ENCODE data around the gene CSRNP3. TPM values are rescaled to one million over a fixed set of nuclear protein-coding genes. Genes with fewer than 3 reads are reported as not detected.

CSRNP3 gene
- polyA plus RNA-seq, 1 experiment: 0.25 TPM

DNA sequence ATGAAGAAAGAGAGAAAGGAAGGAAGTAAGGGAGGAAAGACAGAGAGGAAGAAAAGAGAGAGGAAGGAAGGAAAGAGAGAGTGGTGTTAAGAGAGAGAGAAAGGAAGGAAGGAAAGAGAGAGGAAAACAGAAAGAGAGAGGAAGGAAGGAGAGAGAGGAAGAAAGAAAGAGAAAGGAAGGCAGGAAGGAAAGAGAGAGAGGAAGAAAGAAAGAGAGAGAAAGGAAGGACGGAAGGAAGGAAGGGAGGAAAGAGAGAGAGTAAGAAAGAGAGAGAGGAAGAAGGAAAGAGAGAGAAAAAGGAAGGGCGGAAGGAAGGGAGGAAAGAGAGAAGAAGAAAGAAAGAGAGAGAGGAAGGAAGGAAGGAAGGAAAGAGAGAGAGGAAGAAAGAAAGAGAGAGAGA lies 197.1 kb downstream of the CSRNP3 start:
- H3K27ac ChIP-seq (ENCODE audit: low read depth, low read length): no peak overlapping the region

DNA sequence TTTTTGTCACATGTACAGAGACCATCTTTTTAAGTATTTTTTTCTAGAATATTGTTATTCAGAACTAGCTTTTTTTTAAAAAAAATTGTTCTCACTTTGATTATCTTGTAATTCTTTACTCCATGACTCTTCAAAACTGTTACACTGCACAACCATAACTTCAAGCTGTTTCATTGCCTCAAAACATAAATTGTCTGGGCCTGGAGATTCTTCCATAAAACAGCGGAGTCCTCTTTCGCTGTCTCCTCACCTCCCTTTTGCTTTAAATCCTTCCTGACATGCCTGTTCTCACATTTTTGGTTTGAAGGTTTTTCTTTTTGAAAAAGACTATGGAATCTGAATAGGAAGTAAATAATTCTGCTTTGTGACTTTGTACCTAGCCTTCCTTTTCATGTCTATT lies 197.9 kb downstream of the CSRNP3 start:
- CTCF ChIA-PET: no interaction called here
- Histone ChIP-seq H3K9me3 (ENCODE audit: control insufficient read depth, insufficient read depth, low read length) (no peaks in the 10 kb centered on the region), H3K27ac (ENCODE audit: low read depth, low read length) (no peak overlapping the region), H3K27me3 (ENCODE audit: control insufficient read depth, insufficient read depth, low read length) (no peaks in the 10 kb centered on the region), H3K4me3 (ENCODE audit: low read depth, low read length) (no peak overlapping the region)
- POLR2A ChIA-PET: no interaction called here
- TF ChIP-seq CTCF (IDR thresholded peaks at IDR 0.05; ENCODE audit: low read depth, low read length): no peak
- DNase-seq (ENCODE audit: low read depth, low spot score): no peak

More for the DNA sequence above, 197.1 kb downstream of the CSRNP3 start:
- H3K27me3 ChIP-seq (ENCODE audit: control insufficient read depth, insufficient read depth, low read length): no peaks in the 10 kb centered on the region
- DNase-seq (ENCODE audit: low read depth, low spot score): no peak
- no peaks in the 10 kb centered on the region for H3K9me3 ChIP-seq (ENCODE audit: control insufficient read depth, insufficient read depth, low read length)
- TF ChIP-seq CTCF (IDR thresholded peaks at IDR 0.05; ENCODE audit: low read depth, low read length): no peak
- ChIA-PET POLR2A (no interaction called here), CTCF (no interaction called here)
- no peak overlapping the region for H3K4me3 ChIP-seq (ENCODE audit: low read depth, low read length)

DNA sequence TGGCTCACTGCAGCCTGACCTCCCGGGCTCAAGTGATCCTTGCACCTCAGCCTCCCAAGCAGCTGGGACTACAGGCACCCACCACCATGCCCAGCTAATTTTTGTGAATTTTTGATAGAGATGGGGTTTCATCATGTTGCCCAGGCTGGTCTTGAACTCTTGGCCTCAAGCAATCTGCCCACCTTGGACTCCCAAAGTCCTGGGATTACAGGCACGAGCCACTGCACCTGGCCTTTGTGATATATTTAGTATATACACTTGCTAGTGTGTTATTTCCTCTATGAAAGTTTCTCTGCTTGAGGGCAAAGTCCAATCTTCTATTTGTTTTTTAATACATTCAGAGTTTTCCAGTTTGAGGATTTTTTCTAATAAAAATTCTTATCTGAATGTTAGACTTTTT lies 205.3 kb downstream of the CSRNP3 start:
- H3K4me3 ChIP-seq (ENCODE audit: low read depth, low read length): no peak overlapping the region
- no peaks in the 10 kb centered on the region for H3K27me3 ChIP-seq (ENCODE audit: control insufficient read depth, insufficient read depth, low read length)
- ChIA-PET CTCF (no interaction called here), POLR2A (no interaction called here)
- DNase-seq (ENCODE audit: low read depth, low spot score): no peak
- H3K9me3 ChIP-seq (ENCODE audit: control insufficient read depth, insufficient read depth, low read length): no peaks in the 10 kb centered on the region
- no peak overlapping the region for H3K27ac ChIP-seq (ENCODE audit: low read depth, low read length)
- TF ChIP-seq CTCF (IDR thresholded peaks at IDR 0.05; ENCODE audit: low read depth, low read length): no peak

GRCh38 chr2:165675551-165675968 lies 206.1 kb downstream of the CSRNP3 start:
- Histone ChIP-seq H3K27ac (ENCODE audit: low read depth, low read length) (no peak overlapping the region), H3K9me3 (ENCODE audit: control insufficient read depth, insufficient read depth, low read length) (no peaks in the 10 kb centered on the region), H3K27me3 (ENCODE audit: control insufficient read depth, insufficient read depth, low read length) (no peaks in the 10 kb centered on the region), H3K4me3 (ENCODE audit: low read depth, low read length) (no peak overlapping the region)
- no peak for TF ChIP-seq CTCF (IDR thresholded peaks at IDR 0.05; ENCODE audit: low read depth, low read length)
- ChIA-PET CTCF (no interaction called here), POLR2A (no interaction called here)
- DNase-seq (ENCODE audit: low read depth, low spot score): no peak

GRCh38 chr2:165678882-165679281 lies 209.4 kb downstream of the CSRNP3 start:
- Histone ChIP-seq H3K9me3 (ENCODE audit: control insufficient read depth, insufficient read depth, low read length) (no peaks in the 10 kb centered on the region), H3K27ac (ENCODE audit: low read depth, low read length) (no peak overlapping the region), H3K27me3 (ENCODE audit: control insufficient read depth, insufficient read depth, low read length) (no peaks in the 10 kb centered on the region), H3K4me3 (ENCODE audit: low read depth, low read length) (no peak overlapping the region)
- DNase-seq (ENCODE audit: low read depth, low spot score): no peak
- CTCF ChIA-PET: no interaction called here
- no peak for TF ChIP-seq CTCF (IDR thresholded peaks at IDR 0.05; ENCODE audit: low read depth, low read length)
- POLR2A ChIA-PET: no interaction called here
